ENCODE results near the gene PTEN.

DNA sequence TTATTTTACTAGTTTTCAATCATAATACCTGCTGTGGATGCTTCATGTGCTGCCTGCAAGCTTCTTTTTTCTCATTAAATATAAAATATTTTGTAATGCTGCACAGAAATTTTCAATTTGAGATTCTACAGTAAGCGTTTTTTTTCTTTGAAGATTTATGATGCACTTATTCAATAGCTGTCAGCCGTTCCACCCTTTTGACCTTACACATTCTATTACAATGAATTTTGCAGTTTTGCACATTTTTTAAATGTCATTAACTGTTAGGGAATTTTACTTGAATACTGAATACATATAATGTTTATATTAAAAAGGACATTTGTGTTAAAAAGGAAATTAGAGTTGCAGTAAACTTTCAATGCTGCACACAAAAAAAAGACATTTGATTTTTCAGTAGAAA lies 103.0 kb downstream of the PTEN start:
- TF ChIP-seq CTCF (IDR thresholded peaks at IDR 0.05; ENCODE audit: low read depth, low read length) (no peak), EZH2phosphoT487 (IDR thresholded peaks at IDR 0.05; ENCODE audit: low read depth) (no peak)
